ENCODE results near the gene TMEFF2. TPM values are rescaled to one million over a fixed set of nuclear protein-coding genes. Genes with fewer than 3 reads are reported as not detected.

TMEFF2 gene
- total and polyA plus RNA-seq, 2 of the 4 experiments (the other 2 are of a cell fraction), result 1.3 to 3.0 TPM

DNA sequence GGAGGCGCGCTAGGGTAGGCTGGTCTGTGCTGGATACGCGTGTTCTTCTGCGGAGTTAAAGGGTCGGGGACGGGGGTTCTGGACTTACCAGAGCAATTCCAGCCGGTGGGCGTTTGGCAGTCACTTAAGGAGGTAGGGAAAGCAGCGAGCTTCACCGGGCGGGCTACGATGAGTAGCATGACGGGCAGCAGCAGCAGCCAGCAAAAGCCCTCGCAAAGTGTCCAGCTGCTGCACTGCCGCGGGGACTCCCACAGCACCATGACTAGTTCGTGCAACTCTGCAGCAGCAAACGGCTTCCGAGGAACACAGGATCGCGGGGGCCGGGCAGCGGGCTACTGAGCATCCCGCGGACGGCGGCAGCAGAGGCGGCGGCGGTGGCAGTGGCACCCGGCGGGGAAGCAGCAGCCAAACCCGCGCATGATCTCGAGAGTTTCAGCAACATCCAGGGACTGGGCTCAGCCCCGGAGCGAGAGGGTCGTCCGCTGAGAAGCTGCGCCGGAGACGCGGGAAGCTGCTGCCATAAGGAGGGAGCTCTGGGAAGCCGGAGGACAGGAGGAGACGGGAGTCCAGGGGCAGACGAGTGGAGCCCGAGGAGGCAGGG is 368 bp downstream of the TMEFF2 start:
- BruUV-seq (replicated peaks), result no TSS peak
- WGBS, 2 experiments (ENCODE audit: extremely low coverage in 2 of 2, insufficient read length in 1 of 2), result 0% methylated on average over 21 of the region's 48 CpGs; no CpG with 5 or more reads in 1 of the 2 experiments
- Histone ChIP-seq H3K36me3 (ENCODE audit: control insufficient read depth, insufficient read depth, low read length) (no peaks in the 10 kb centered on the region), H2BK15ac (ENCODE audit: low read depth, low read length) (no peak overlapping the region), H3K4ac (ENCODE audit: low read depth, low read length) (no peak overlapping the region), H3K9me1 (ENCODE audit: insufficient read depth, low read length) (no peaks in the 10 kb centered on the region), H3K9ac (ENCODE audit: low read depth, low read length) (no peak overlapping the region), H4K20me1 (ENCODE audit: insufficient read depth, low read length) (no peaks in the 10 kb centered on the region), H3K18ac (ENCODE audit: low read depth, low read length) (no peak overlapping the region), H2BK5ac (ENCODE audit: low read depth, low read length, poor library complexity, severe bottlenecking) (no peak overlapping the region), H2AK9ac (replicated peaks; ENCODE audit: low read depth, low read length, poor library complexity) (peak overlapping the region; percentile 62), H2AK5ac (ENCODE audit: low read depth, low read length) (no peak overlapping the region), H3K4me3 (ENCODE audit: insufficient read depth, low read depth, low read length) (peak overlapping the region; percentile 61), H2BK120ac (ENCODE audit: low read depth, low read length) (no peak overlapping the region), H4K5ac (ENCODE audit: low read depth, low read length) (no peak overlapping the region), H3K9me3 (ENCODE audit: control insufficient read depth, insufficient read depth, low read length) (no peaks in the 10 kb centered on the region), H3K79me1 (ENCODE audit: low read depth in 1 of 2, low read length in 2 of 2) (no peaks in the 10 kb centered on the region), H2BK20ac (ENCODE audit: low read depth, low read length) (no peak overlapping the region), H3K14ac (replicated peaks; ENCODE audit: low read depth, low read length) (no peak overlapping the region), H4K91ac (ENCODE audit: insufficient read depth, low read depth, low read length) (no peak overlapping the region), H3K56ac (ENCODE audit: extremely low read depth, insufficient read depth, low read length) (no peak overlapping the region), H2AFZ (replicated peaks; ENCODE audit: low read length, poor library complexity) (peak overlapping the region; percentile 92), H3K4me2 (ENCODE audit: low read depth, low read length) (peak overlapping the region; percentile 75), H3K27ac (ENCODE audit: insufficient read depth, low read length) (no peak overlapping the region), H3K27me3 (ENCODE audit: control insufficient read depth, insufficient read depth, low read length) (peaks cover 55% of the 10 kb centered on the region), H3K4me1 (ENCODE audit: control insufficient read depth, insufficient read depth, low read length) (no peaks in the 10 kb centered on the region), H4K8ac (ENCODE audit: low read depth in 2 of 2, low read length in 2 of 2) (no peak overlapping the region), H3K23ac (ENCODE audit: low read depth, low read length) (no peak overlapping the region)
- DNase-seq (peak; percentile 39), ATAC-seq (ENCODE audit: low read depth) (peak; percentile 52)
- TF ChIP-seq RCOR1 (IDR thresholded peaks at IDR 0.05; ENCODE audit: insufficient replicate concordance, low read length), result no peak
- no peak for TF ChIP-seq MAZ (IDR thresholded peaks at IDR 0.05; ENCODE audit: borderline replicate concordance, low read depth, low read length)
- TF ChIP-seq, protein P1, sequence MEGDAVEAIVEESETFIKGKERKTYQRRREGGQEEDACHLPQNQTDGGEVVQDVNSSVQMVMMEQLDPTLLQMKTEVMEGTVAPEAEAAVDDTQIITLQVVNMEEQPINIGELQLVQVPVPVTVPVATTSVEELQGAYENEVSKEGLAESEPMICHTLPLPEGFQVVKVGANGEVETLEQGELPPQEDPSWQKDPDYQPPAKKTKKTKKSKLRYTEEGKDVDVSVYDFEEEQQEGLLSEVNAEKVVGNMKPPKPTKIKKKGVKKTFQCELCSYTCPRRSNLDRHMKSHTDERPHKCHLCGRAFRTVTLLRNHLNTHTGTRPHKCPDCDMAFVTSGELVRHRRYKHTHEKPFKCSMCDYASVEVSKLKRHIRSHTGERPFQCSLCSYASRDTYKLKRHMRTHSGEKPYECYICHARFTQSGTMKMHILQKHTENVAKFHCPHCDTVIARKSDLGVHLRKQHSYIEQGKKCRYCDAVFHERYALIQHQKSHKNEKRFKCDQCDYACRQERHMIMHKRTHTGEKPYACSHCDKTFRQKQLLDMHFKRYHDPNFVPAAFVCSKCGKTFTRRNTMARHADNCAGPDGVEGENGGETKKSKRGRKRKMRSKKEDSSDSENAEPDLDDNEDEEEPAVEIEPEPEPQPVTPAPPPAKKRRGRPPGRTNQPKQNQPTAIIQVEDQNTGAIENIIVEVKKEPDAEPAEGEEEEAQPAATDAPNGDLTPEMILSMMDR (conservative IDR thresholded peaks at IDR 0.05; ENCODE audit: low read depth, low read length), result no peak
- TF ChIP-seq MXI1 (IDR thresholded peaks at IDR 0.05; ENCODE audit: borderline replicate concordance, low read depth, low read length), result no peak
- no peak for TF ChIP-seq NFE2L2 (IDR thresholded peaks at IDR 0.05; ENCODE audit: low read depth, low read length)
- no peak for TF ChIP-seq FOS (IDR thresholded peaks at IDR 0.05; ENCODE audit: low read depth, low read length)
- no peak for TF ChIP-seq RFX5 (IDR thresholded peaks at IDR 0.05; ENCODE audit: low read depth, low read length)
- no peak for TF ChIP-seq RAD21 (IDR thresholded peaks at IDR 0.05; ENCODE audit: low read length)
- no peak for TF ChIP-seq POLR2A (IDR thresholded peaks at IDR 0.05; ENCODE audit: low read depth, low read length)
- TF ChIP-seq, protein P2, sequence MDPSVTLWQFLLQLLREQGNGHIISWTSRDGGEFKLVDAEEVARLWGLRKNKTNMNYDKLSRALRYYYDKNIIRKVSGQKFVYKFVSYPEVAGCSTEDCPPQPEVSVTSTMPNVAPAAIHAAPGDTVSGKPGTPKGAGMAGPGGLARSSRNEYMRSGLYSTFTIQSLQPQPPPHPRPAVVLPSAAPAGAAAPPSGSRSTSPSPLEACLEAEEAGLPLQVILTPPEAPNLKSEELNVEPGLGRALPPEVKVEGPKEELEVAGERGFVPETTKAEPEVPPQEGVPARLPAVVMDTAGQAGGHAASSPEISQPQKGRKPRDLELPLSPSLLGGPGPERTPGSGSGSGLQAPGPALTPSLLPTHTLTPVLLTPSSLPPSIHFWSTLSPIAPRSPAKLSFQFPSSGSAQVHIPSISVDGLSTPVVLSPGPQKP (IDR thresholded peaks at IDR 0.05; ENCODE audit: borderline replicate concordance, low read depth, low read length), result no peak
- ChIA-PET POLR2A (ENCODE audit: unreplicated experiment) (no interaction called here), CTCF (interaction anchor here (1.0 to 1.4 kb wide), 3 partner anchors 17 to 133 kb away, joined by 3 to 4 read pairs (median 3); no protein-coding TSS in a partner anchor)
- in situ Hi-C loops (cut with MboI; ENCODE audit: low sequenced_read_pairs) (no loop called here), intact Hi-C loops (cut with micrococcal nuclease) (no loop called here), dilution Hi-C loops (cut with HindIII; ENCODE audit: low sequenced_read_pairs, unreplicated experiment) (no loop called here)

Measured in IMR-90 (cell line).